ENCODE measurements around the gene IRAK1BP1. TPM values are rescaled to one million over a fixed set of nuclear protein-coding genes. Genes with fewer than 3 reads are reported as not detected.
"Not testable (repeated sequence)": the region's sequence is repeated elsewhere in the genome, so short reads cannot be mapped to it uniquely, and the experiment has no call there.

IRAK1BP1 gene
- total and polyA plus RNA-seq, 2 donors (not counting 1 experiment from before 2014, with no cell fraction given), result 2.3 to 3.0 TPM

DNA sequence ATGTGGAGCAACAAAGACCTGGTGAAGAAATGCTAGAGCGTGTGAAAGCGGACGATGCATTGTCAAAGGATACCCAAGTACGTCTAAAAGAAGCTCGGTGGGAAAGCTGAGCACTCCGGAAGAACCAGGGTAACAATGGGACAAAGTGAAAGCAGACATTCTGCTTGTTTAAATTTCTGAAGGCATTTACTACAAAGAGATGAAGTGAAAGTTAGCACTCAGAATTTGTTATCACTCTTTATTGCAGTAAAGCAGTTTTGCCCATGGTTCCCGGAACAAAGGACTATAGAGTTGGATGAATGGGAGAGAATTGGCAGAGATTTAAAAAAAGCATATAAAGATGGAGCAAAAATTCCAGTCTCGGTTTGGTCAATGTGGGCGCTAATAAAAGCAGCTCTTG is 12.8 kb upstream of the IRAK1BP1 start:
- peaks cover 2% of the 10 kb centered on the region for H3K9me3 Mint-ChIP-seq (ENCODE audit: insufficient read depth)
- no peak overlapping the region for H3K9ac ChIP-seq (ENCODE audit: low read length)
- no peaks in the 10 kb centered on the region for H4K20me1 ChIP-seq (ENCODE audit: control insufficient read depth, insufficient read depth, low read length, poor library complexity, severe bottlenecking)
- no peak overlapping the region for H3K4me3 ChIP-seq (ENCODE audit: control extremely low read depth in 1 of 5, extremely low read depth in 1 of 5, insufficient read depth in 1 of 5, low read depth in 2 of 5, low read length in 4 of 5)
- no peaks in the 10 kb centered on the region for H3K4me1 ChIP-seq (ENCODE audit: control insufficient read depth in 2 of 2, insufficient read depth in 2 of 2, low read length in 2 of 2)
- TF ChIP-seq EZH2 (IDR thresholded peaks at IDR 0.05; ENCODE audit: borderline replicate concordance, insufficient read depth, low read depth, low read length, poor library complexity, severe bottlenecking), result no peak
- TF ChIP-seq, protein P1, sequence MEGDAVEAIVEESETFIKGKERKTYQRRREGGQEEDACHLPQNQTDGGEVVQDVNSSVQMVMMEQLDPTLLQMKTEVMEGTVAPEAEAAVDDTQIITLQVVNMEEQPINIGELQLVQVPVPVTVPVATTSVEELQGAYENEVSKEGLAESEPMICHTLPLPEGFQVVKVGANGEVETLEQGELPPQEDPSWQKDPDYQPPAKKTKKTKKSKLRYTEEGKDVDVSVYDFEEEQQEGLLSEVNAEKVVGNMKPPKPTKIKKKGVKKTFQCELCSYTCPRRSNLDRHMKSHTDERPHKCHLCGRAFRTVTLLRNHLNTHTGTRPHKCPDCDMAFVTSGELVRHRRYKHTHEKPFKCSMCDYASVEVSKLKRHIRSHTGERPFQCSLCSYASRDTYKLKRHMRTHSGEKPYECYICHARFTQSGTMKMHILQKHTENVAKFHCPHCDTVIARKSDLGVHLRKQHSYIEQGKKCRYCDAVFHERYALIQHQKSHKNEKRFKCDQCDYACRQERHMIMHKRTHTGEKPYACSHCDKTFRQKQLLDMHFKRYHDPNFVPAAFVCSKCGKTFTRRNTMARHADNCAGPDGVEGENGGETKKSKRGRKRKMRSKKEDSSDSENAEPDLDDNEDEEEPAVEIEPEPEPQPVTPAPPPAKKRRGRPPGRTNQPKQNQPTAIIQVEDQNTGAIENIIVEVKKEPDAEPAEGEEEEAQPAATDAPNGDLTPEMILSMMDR (IDR thresholded peaks at IDR 0.05), result no peak
- POLR2A ChIA-PET, result no interaction called here
- H3K4me3 Mint-ChIP-seq, result no peak overlapping the region
- no peak overlapping the region for H3K27ac ChIP-seq (ENCODE audit: low read length in 2 of 2)
- H3K27me3 ChIP-seq (replicated peaks in 1 of 4; ENCODE audit: control extremely low read depth in 1 of 4, control insufficient read depth in 3 of 4, insufficient read depth in 4 of 4, low read length in 3 of 4), result no peaks in the 10 kb centered on the region
- H3K36me3 ChIP-seq (replicated peaks in 1 of 2; ENCODE audit: control extremely low read depth in 1 of 2, control insufficient read depth in 1 of 2, extremely low read depth in 1 of 2, insufficient read depth in 2 of 2, low read length in 1 of 2), result no peaks in the 10 kb centered on the region
- intact Hi-C loops (cut with micrococcal nuclease), result no loop called here
- no peaks in the 10 kb centered on the region for H3K79me2 ChIP-seq (ENCODE audit: control insufficient read depth, insufficient read depth, low read length)
- CTCF ChIA-PET, result no interaction called here
- no peaks in the 10 kb centered on the region for H3K27me3 Mint-ChIP-seq
- 100% methylated on average over 6 of the region's 9 CpGs for WGBS (ENCODE audit: insufficient coverage)
- no peaks in the 10 kb centered on the region for H3K4me1 Mint-ChIP-seq
- H3K4me2 ChIP-seq (replicated peaks; ENCODE audit: low read depth, low read length, poor library complexity, severe bottlenecking), result no peak overlapping the region
- peaks cover 0 to 3% (median 0%) of the 10 kb centered on the region in 3 donors for H3K9me3 ChIP-seq (ENCODE audit: control extremely low read depth in 1 of 3, control insufficient read depth in 2 of 3, insufficient read depth in 1 of 3, low read length in 2 of 3)
- H2AFZ ChIP-seq (ENCODE audit: insufficient read depth, low read depth, low read length, poor library complexity, severe bottlenecking), result no peak overlapping the region
- H3K27ac Mint-ChIP-seq, result no peak overlapping the region
- no peak for DNase-seq
- no peak for ATAC-seq (ENCODE audit: low read depth)

DNA sequence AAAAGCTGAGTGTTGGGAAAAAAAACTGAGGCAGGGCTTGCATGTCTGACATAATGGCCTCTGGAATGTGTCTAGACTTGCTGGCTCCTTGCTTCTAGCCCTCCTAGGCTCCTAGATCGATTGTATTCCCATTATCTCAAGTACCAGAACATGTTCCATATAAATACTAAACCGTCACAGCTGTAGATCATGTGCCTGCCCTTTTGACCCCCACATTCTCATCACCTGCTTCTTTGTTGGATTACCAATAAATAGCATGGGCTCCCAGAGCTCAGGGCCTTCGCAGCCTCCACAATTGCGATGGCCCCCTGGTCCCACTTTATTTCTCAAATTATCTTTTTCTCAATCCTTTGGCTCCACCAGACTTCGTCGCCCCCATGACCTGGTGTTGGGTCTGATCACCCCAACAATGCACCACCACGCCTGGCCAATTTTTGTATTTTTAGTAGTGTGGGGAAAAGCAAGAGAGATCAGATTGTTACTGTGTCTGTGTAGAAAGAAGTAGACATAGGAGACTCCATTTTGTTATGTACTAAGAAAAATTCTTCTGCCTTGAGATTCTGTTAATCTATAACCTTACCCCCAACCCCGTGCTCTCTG is 8.9 kb upstream of the IRAK1BP1 start:
- DNase-seq; H4K20me1 ChIP-seq (ENCODE audit: control insufficient read depth, insufficient read depth, low read length, poor library complexity, severe bottlenecking); intact Hi-C loops (cut with micrococcal nuclease); H2AFZ ChIP-seq (ENCODE audit: insufficient read depth, low read depth, low read length, poor library complexity, severe bottlenecking); H3K4me2 ChIP-seq (replicated peaks; ENCODE audit: low read depth, low read length, poor library complexity, severe bottlenecking); H3K4me1 ChIP-seq (ENCODE audit: control insufficient read depth in 2 of 2, insufficient read depth in 2 of 2, low read length in 2 of 2); H3K4me3 ChIP-seq (ENCODE audit: control extremely low read depth in 1 of 5, extremely low read depth in 1 of 5, insufficient read depth in 1 of 5, low read depth in 2 of 5, low read length in 4 of 5); H3K27me3 Mint-ChIP-seq; H3K4me1 Mint-ChIP-seq; H3K79me2 ChIP-seq (ENCODE audit: control insufficient read depth, insufficient read depth, low read length); ATAC-seq (ENCODE audit: low read depth); H3K27me3 ChIP-seq (replicated peaks in 1 of 4; ENCODE audit: control extremely low read depth in 1 of 4, control insufficient read depth in 3 of 4, insufficient read depth in 4 of 4, low read length in 3 of 4); H3K4me3 Mint-ChIP-seq; H3K27ac Mint-ChIP-seq; H3K9ac ChIP-seq (ENCODE audit: low read length); H3K36me3 ChIP-seq (replicated peaks in 1 of 2; ENCODE audit: control extremely low read depth in 1 of 2, control insufficient read depth in 1 of 2, extremely low read depth in 1 of 2, insufficient read depth in 2 of 2, low read length in 1 of 2); H3K9me3 ChIP-seq (ENCODE audit: control extremely low read depth in 1 of 3, control insufficient read depth in 2 of 3, insufficient read depth in 1 of 3, low read length in 2 of 3); H3K9me3 Mint-ChIP-seq (ENCODE audit: insufficient read depth); H3K27ac ChIP-seq (ENCODE audit: low read length in 2 of 2); POLR2A ChIA-PET: not testable (repeated sequence)
- CTCF ChIA-PET, result interaction anchor here (0.6 kb wide), 1 partner anchor 8 kb away, joined by 3 read pairs; no protein-coding TSS in a partner anchor
- whole genome bisulfite sequencing (ENCODE audit: insufficient coverage), result 100% methylated on average over 4 of the region's 8 CpGs
